ENCODE data around the gene LHX4.
A peak's percentile ranks its signal among the peaks of the same experiment; 100 is the strongest.

LHX4 gene

GRCh38 chr1:180266275-180267210, 36.5 kb downstream of the LHX4 start:
- Histone ChIP-seq H3K36me3 (ENCODE audit: insufficient read depth, insufficient read length, low read length) (no peaks in the 10 kb centered on the region), H3K9ac (ENCODE audit: insufficient read length, low read depth) (no peak overlapping the region), H3K27me3 (ENCODE audit: insufficient read depth, insufficient read length) (peaks cover 3% of the 10 kb centered on the region), H3K4me3 (ENCODE audit: insufficient read length, low read depth) (no peak overlapping the region), H3K4me1 (ENCODE audit: insufficient read depth, insufficient read length) (peaks cover 31% of the 10 kb centered on the region), H3K9me3 (ENCODE audit: insufficient read depth, low read length) (no peaks in the 10 kb centered on the region)
- TF ChIP-seq YY1 (IDR thresholded peaks at IDR 0.05; ENCODE audit: insufficient read depth, insufficient read length) (no peak), ZNF274 (IDR thresholded peaks at IDR 0.05; ENCODE audit: low read depth, low read length) (no peak), SUZ12 (IDR thresholded peaks at IDR 0.05; ENCODE audit: extremely low read depth, insufficient read depth, insufficient read length) (no peak)
- DNase-seq (ENCODE audit: low read depth, low spot score), result no peak

- TF ChIP-seq SUZ12 (IDR thresholded peaks at IDR 0.05; ENCODE audit: extremely low read depth, insufficient read depth, insufficient read length), result no peak
- no peak for TF ChIP-seq YY1 (IDR thresholded peaks at IDR 0.05; ENCODE audit: insufficient read depth, insufficient read length)
- TF ChIP-seq ZNF274 (IDR thresholded peaks at IDR 0.05; ENCODE audit: low read depth, low read length), result no peak
- H3K27me3 ChIP-seq (ENCODE audit: insufficient read depth, insufficient read length), result peaks cover 2% of the 10 kb centered on the region
- H3K4me1 ChIP-seq (ENCODE audit: insufficient read depth, insufficient read length), result peaks cover 36% of the 10 kb centered on the region
- no peak for DNase-seq (ENCODE audit: low read depth, low spot score)
- H3K9ac ChIP-seq (ENCODE audit: insufficient read length, low read depth), result no peak overlapping the region
- no peak overlapping the region for H3K4me3 ChIP-seq (ENCODE audit: insufficient read length, low read depth)
- H3K36me3 ChIP-seq (ENCODE audit: insufficient read depth, insufficient read length, low read length), result no peaks in the 10 kb centered on the region
- no peaks in the 10 kb centered on the region for H3K9me3 ChIP-seq (ENCODE audit: insufficient read depth, low read length)
These were observed 37.1 kb downstream of the LHX4 start for GRCh38 chr1:180267211-180267561.

DNA sequence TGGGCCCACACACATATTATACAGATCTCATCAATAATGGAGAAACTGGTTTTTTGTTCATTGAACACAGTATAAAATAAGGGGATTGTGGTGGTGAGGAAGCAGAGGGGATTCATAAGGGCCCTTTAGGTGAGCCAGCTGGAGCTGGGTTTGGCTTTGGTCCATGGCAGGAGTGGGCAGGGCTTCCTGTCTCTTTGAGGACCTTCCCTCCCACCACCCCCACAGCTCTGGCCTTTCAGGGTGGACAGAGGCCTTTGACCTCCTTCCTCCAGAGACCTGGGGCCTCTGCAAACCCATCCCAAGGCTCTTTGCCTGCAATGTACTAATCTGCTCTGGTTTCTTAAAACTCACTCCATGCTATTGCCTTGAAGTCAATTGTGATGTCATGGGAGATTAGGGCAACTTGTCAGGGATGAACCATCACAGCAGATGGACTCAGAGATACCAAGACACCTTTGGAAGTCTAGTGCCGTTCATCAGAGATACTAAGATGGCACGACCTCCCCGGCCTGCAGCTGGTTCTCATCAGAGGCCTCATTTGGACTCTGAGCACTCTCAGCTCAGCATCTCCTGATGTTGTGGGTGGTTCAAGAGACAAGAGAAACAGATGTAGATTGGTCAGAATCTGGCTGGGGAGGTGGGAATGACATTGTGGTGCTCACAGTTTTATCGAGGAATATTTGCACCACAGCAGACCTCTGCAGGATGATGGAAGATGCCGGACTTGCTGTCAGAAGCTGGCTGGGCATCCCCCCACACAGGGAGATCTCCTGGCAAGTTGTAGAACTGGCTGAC, 37.9 kb downstream of the LHX4 start:
- no peak overlapping the region for H3K4me3 ChIP-seq (ENCODE audit: insufficient read length, low read depth)
- TF ChIP-seq SUZ12 (IDR thresholded peaks at IDR 0.05; ENCODE audit: extremely low read depth, insufficient read depth, insufficient read length), result no peak
- peaks cover under 1% of the 10 kb centered on the region for H3K36me3 ChIP-seq (ENCODE audit: insufficient read depth, insufficient read length, low read length)
- peaks cover 2% of the 10 kb centered on the region for H3K27me3 ChIP-seq (ENCODE audit: insufficient read depth, insufficient read length)
- no peaks in the 10 kb centered on the region for H3K9me3 ChIP-seq (ENCODE audit: insufficient read depth, low read length)
- peaks cover 38% of the 10 kb centered on the region for H3K4me1 ChIP-seq (ENCODE audit: insufficient read depth, insufficient read length)
- DNase-seq (ENCODE audit: low read depth, low spot score), result no peak
- H3K9ac ChIP-seq (ENCODE audit: insufficient read length, low read depth), result peak overlapping the region; percentile 25

DNA sequence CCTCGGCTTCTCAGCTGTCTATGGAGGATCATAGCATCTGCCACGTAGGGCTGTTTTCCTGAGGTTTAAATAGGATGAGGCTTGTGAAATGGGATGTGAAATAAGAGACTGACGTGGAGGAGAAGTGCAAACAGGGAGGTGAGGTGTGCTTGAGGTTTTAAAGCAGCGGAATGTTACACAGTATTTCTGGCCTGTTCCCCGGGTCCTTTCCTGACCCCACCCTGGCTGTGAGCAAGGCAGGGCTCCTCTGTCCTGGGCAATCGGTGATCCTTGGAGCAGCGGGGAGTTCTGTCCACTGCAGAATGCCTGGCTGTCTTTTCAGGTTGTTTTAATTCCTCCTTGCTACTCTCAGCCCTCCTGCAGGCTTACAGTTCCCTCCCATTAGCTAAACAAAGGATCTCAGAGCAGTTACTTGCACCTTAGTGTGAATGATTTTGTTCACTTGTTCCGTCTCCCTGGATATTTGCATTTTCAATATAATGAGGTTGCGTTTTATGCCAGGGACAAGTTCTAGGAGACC, 38.6 kb downstream of the LHX4 start:
- Histone ChIP-seq H3K36me3 (ENCODE audit: insufficient read depth, insufficient read length, low read length) (peaks cover 5% of the 10 kb centered on the region), H3K9ac (ENCODE audit: insufficient read length, low read depth) (peak overlapping the region; percentile 25), H3K4me3 (ENCODE audit: insufficient read length, low read depth) (no peak overlapping the region), H3K4me1 (ENCODE audit: insufficient read depth, insufficient read length) (peaks cover 38% of the 10 kb centered on the region), H3K9me3 (ENCODE audit: insufficient read depth, low read length) (no peaks in the 10 kb centered on the region), H3K27me3 (ENCODE audit: insufficient read depth, insufficient read length) (no peaks in the 10 kb centered on the region)
- peak; percentile 72 for DNase-seq (ENCODE audit: low read depth, low spot score)
- TF ChIP-seq YY1 (IDR thresholded peaks at IDR 0.05; ENCODE audit: insufficient read depth, insufficient read length) (no peak), ZNF274 (IDR thresholded peaks at IDR 0.05; ENCODE audit: low read depth, low read length) (no peak), SUZ12 (IDR thresholded peaks at IDR 0.05; ENCODE audit: extremely low read depth, insufficient read depth, insufficient read length) (no peak)

GRCh38 chr1:180269645-180270529, 39.8 kb downstream of the LHX4 start:
- Histone ChIP-seq H3K27me3 (ENCODE audit: insufficient read depth, insufficient read length) (no peaks in the 10 kb centered on the region), H3K36me3 (ENCODE audit: insufficient read depth, insufficient read length, low read length) (peaks cover 18% of the 10 kb centered on the region), H3K9me3 (ENCODE audit: insufficient read depth, low read length) (no peaks in the 10 kb centered on the region; the same call in 1 of the 2 replicates), H3K9ac (ENCODE audit: insufficient read length, low read depth) (no peak overlapping the region), H3K4me3 (ENCODE audit: insufficient read length, low read depth) (no peak overlapping the region), H3K4me1 (ENCODE audit: insufficient read depth, insufficient read length) (peaks cover 38% of the 10 kb centered on the region)
- TF ChIP-seq YY1 (IDR thresholded peaks at IDR 0.05; ENCODE audit: insufficient read depth, insufficient read length), result no peak
- no peak for TF ChIP-seq ZNF274 (IDR thresholded peaks at IDR 0.05; ENCODE audit: low read depth, low read length)
- no peak for TF ChIP-seq SUZ12 (IDR thresholded peaks at IDR 0.05; ENCODE audit: extremely low read depth, insufficient read depth, insufficient read length)
- DNase-seq (ENCODE audit: low read depth, low spot score), result no peak

DNA sequence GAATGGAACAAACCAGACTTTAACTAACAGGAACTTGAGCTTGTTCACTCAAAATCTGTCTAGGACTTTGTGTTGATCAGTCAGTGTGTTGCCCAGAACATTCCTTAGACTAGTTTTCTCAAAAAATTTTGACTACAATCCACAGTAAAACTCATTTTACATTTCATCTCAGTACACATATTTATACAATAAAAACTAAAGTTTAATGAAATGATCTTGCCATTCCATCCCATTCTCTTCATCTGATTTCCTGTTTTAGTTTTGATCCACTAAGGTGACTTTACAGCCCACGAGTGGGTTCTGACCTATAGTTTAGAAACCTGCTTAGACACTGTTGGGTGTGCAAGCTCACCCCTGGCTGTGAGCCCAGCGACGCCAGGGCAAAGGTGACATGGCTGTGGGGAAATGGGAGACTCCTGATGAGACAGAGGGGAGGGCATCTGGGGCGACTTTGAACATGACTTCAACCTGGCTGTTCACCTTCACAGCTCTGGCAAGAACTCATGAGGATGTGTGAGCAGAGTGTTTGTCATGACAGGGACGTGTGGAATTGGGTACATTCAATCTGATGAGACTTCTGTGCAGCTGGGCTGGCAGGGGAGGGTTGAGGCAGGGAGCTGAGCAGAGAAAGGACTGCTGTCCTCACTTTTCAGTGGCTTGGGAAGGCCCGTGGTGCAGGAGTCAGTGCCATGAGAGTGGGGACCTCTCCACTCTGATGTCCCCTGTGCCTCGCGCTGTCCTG, 40.6 kb downstream of the LHX4 start:
- Histone ChIP-seq H3K9me3 (ENCODE audit: insufficient read depth, low read length) (peaks cover 7% of the 10 kb centered on the region; the same call in 1 of the 2 replicates), H3K36me3 (ENCODE audit: insufficient read depth, insufficient read length, low read length) (peaks cover 26% of the 10 kb centered on the region), H3K9ac (ENCODE audit: insufficient read length, low read depth) (peak overlapping the region; percentile 62), H3K4me1 (ENCODE audit: insufficient read depth, insufficient read length) (peaks cover 33% of the 10 kb centered on the region), H3K4me3 (ENCODE audit: insufficient read length, low read depth) (no peak overlapping the region), H3K27me3 (ENCODE audit: insufficient read depth, insufficient read length) (no peaks in the 10 kb centered on the region)
- no peak for DNase-seq (ENCODE audit: low read depth, low spot score)
- no peak for TF ChIP-seq SUZ12 (IDR thresholded peaks at IDR 0.05; ENCODE audit: extremely low read depth, insufficient read depth, insufficient read length)
- TF ChIP-seq YY1 (IDR thresholded peaks at IDR 0.05; ENCODE audit: insufficient read depth, insufficient read length), result no peak
- TF ChIP-seq ZNF274 (IDR thresholded peaks at IDR 0.05; ENCODE audit: low read depth, low read length), result no peak

All from NT2/D1 (cell line).